Suppressor macrophage treated with lipopolysaccharide for 1 hour (primary cell): ENCODE measurements around the gene GPN2.
A peak's percentile ranks its signal among the peaks of the same experiment; 100 is the strongest.
"Not testable (repeated sequence)": the region's sequence is repeated elsewhere in the genome, so short reads cannot be mapped to it uniquely, and the experiment has no call there.

ENCODE experiments used
- DNase-seq, 3 donors: peaks; one replicate each; pipeline ENCODE4 v3.0.0-alpha.2; 2020 to 2022

The GPN2 gene

GRCh38 chr1:26900815-26901511 lies 10.9 kb upstream of the GPN2 start:
- DNase-seq, result no peak

GRCh38 chr1:26900001-26900814 lies 10.1 kb upstream of the GPN2 start, which contains the start of gene GPATCH3:
Gene GPATCH3, minus strand, starts transcription at chr1:26900467. Its CDS starts 25 bp downstream, at chr1:26900442.
- DNase-seq, result peak; percentile 95 to 98 (median 96)

DNA sequence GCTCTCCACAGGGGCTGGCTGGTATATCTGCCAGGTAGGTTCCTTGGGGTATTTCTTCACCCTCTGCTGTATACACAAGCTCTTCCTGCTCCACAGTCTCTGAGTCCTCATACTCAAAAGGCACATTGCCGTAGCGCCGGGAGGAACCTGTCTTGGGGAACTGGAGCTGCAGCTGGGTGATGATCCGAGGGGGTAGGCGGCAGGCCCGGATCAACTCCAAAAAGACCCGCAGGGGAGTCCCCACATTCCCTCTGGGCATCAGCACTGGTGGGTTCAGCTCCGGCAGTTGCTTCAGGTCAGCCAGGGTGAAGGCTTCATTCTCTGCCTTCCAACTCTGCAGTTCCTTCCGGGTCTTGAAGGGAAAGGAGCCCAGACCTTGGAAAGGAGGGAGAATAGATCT lies 7.3 kb upstream of the GPN2 start:
- DNase-seq, result no peak

DNA sequence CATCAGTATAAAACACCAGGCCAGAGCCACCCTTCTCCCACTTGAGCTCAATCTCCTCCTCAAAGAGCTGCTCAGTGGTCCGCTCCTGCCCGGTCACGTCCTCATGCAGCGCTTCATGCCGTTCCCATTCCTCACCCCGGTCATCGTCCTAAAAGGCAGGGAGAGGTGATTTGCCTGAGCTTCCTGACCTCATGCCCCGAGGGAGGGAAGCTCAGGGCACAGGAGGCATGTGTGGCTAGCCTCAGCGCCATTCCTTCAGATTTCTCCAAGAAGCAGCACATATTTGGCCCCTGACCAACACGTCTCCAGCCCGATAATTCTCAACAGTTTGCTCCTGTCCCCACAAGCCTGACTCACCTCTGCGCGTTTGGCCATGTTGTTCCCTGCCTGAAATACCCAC lies 4.2 kb upstream of the GPN2 start:
- DNase-seq, result no peak

DNA sequence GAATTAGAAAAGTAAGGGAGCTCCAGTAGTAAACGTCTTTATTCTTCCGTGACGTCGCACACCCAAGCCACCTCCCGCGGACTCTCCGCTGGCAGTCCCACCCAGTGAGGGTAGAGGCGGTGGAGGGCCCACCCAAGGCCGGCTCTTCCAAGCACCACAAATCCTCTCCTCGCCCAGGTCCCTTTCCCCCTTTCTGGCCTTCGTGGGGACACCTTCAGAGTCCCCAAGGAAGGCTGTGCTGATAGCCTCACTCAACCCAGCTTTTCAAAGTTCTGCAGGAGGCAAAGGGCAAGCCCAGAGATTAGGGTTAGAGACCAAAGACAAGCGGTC lies 349 bp upstream of the GPN2 start:
- no peak for DNase-seq

DNA sequence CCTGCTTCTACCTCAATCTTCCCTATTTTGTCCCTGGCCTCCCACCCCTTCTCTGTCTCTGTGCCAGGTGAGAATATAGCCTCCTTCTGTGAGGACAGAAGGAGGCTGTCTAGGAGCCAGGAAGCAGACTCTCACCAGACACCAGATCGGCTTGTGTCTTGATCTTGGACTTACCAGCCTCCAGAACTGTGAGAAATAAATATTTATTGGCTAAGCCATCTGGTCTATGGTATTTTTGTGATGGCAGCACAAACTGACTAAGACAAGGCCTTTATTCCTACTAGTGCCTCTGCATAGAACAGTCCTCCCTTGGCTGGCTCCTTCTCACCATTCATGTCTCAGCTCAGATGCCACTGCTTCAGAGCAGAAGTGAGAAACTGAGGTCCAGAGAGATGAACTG lies 1.9 kb downstream of the GPN2 start:
- no peak for DNase-seq

DNA sequence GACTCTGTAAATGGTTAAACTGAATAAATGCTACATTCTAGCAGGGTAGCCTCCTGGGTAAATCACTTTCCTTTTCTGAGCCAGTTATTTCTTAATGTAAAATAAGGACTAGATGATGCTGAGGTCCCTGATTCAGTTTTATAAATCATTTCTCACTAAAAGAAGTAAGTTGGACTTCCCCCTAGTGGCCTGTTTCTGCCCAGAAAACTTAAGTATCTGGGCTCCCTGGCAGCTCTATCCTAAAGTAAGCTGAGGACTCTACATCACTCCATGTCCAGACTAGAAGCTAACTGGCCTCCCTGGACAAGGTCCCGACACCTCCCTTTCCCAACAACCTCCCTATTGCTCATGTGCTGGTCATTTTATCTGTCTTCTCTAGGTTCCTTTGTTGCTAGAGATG lies 3.0 kb downstream of the GPN2 start:
- DNase-seq, result peak; percentile 48 to 53 (median 52)

DNA sequence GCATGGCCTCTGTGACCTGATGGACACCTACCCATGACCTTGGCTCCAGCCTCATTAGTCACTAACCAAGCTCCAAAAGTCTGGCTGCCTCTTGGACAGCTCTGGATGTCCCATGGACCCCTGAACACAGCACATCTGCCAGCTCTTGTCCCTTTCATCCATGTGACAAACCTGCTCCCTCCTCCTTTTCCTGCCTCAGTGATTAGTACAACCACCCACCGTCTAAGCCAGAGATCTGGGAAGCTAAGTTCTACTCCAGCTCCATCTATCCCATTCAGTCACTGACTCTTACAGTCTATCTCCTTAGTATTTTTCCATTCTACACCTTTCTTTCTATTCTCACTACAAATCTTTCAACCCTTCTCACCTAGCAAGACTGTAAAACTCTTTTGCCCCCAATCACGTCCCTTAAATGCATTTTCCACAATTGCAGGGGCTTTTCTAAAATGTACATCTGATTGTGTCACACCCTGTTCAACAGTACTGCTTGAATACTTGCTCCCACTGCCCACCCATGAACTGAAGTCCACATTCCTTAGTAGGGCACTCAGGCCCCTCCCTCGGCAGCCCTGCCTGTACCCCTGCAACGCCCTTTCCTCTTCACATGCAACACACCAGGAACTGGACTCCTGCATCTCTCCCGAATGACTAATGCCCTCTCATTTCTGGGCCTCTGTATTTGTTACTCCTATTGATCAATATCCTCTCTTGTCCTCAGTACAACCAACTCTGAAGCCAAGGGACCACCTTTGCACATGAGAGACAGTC lies 7.2 kb downstream of the GPN2 start:
- DNase-seq, result no peak

- not testable (repeated sequence) for DNase-seq
Observed at GRCh38 chr1:26881611-26882010, 8.5 kb downstream of the GPN2 start.

DNA sequence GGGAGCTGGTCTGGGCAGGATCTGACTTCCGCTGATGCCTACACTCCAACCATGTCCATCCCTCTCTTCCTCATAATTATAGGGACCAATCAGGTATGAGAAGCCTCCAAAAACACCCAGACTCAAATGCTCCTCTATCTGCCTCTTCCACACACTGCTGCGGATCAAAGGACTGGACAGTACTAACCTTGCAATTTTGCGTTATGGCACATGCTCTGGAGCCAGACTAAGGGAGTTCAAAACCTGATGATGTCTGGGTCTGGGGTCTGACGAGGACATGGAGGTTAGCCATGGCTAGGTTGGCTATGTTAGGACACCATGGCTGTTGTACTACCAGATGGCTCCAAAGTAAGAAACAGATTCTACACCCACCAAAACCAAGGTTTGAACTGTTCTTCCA lies 10.3 kb downstream of the GPN2 start:
- no peak for DNase-seq

- no peak for DNase-seq
Observed at GRCh38 chr1:26877326-26877725, 12.8 kb downstream of the GPN2 start.

- DNase-seq, result no peak
Observed at GRCh38 chr1:26874896-26875295, 15.2 kb downstream of the GPN2 start.

DNA sequence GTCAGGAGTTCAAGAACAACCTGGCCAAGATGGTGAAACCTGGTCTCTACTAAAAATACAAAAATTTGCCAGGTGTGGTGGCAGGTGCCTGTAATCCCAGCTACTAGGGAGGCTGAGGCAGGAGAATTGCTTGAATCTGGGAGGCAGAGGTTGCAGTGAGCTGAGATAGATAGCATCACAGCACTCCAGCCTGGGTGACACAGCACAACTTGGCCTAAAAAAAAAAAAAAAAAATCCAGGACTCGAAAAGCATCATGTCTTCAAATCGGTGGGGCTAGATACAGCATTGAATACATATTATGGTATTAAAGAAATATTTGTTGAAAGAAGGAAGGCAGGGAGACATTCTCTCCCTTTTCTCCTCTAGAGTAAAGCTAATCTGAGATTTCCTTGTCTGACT lies 17.0 kb downstream of the GPN2 start:
- not testable (repeated sequence) for DNase-seq

DNA sequence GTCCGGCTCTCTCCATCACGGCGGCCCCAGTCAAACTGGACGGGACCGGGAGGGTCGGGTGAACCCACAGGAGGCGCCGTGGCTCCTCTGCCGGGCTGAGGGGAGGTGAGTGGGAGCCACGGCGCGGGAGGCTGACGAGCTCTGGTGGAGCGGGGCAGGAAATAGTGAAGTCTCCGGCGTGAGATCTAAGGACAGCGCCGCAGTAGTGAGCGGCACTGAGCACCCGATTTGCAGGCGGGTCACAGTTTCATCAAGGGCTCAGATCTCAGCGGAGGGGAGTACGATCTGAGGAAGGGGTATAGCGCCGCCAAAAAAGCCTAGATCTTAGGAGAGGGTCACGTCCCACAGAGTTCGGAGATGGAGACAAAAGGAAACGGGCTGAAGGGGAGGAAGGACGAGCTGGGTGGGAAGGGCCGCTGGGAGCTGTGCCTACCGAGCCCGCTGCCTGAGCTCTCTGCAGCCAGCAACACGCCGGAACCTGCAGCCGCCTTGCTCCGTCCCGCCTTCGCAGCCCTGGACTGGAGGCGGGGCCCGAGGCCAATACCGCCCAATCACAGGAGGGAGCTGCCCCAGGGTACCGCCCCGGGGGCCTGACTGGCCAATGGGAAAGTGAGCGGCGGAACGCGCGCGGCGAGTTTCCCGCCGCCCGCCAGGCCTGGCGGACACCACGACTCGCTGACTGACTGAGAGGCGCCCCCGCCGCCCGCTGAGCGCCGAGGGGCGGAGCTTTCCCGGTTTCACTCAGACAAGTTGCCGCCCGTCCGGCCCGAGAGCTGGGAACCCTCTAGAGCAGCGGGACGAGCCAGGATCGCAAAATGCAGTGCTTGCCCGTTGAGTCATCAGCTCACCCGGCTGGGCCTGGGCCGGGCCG lies 25.2 kb downstream of the GPN2 start:
- peak; percentile 98 to 99 (median 99) for DNase-seq

- no peak for DNase-seq
Observed at GRCh38 chr1:26863685-26864077, 26.4 kb downstream of the GPN2 start.

DNA sequence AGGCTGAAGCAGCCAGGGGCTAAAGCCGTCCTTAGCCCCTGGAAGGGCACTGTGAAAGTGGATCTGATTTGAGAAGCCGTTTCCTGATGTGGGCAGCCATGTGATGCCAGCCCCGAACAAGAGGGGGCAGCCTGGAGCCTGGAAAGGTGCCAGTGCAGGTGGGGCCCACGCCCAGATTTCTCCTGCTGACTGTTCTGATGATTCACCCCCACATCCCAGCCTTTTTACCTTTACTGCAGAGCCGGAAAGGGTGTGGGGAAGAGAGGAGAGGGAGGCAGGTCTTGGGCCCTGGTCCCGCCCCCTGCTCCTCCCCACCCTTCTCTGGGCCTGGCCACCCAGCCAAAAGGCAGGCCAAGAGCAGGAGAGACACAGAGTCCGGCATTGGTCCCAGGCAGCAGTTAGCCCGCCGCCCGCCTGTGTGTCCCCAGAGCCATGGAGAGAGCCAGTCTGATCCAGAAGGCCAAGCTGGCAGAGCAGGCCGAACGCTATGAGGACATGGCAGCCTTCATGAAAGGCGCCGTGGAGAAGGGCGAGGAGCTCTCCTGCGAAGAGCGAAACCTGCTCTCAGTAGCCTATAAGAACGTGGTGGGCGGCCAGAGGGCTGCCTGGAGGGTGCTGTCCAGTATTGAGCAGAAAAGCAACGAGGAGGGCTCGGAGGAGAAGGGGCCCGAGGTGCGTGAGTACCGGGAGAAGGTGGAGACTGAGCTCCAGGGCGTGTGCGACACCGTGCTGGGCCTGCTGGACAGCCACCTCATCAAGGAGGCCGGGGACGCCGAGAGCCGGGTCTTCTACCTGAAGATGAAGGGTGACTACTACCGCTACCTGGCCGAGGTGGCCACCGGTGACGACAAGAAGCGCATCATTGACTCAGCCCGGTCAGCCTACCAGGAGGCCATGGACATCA lies 27.1 kb downstream of the GPN2 start, which contains the start of gene SFN:
Gene SFN (plus strand): TSS at position 369 of the 904 bp plus-strand sequence. CDS start 64 bp downstream, at position 433.
- DNase-seq, result no peak

GRCh38 chr1:26861889-26862378 lies 28.1 kb downstream of the GPN2 start:
- no peak for DNase-seq

- DNase-seq, result no peak
Observed at GRCh38 chr1:26861286-26861701, 28.8 kb downstream of the GPN2 start.

DNA sequence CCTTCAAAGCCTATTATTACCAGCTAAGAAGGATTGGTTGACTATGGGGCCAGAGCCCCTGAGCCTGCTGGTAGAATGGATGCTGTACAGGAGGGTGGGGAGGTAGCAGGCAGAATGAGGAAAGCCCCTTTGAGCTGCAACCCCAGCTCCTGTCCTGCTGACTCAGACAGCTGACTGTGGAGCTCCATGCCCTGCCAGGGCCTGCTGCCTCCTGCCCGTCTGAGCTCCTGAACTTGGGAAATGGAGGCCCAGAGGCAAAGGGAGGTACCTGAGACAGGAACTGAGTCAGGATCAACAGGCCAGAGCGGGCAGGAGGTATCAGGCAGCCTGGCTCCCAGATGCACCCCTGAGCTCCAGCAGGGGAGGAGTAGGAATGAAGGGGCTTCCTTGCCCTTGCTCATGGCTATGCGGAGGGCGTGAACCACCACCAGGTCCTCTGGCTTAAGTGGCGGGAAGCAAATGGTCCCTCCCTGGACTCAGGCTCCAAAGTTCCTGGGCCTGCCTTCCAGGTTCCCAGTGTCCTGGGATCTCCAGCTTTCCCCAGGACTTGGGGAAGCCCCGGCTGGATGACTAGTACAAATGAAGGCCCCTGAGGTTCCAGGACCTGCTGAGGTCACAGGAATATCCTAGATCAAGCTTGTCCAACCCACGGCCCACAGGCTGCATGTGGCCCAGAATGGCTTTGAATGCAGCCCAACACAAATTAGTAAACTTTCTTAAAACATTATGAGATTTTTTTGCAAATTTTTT lies 31.0 kb downstream of the GPN2 start:
- DNase-seq, result peak in 2 of 3 donors; percentile 39 to 50

- no peak for DNase-seq
Observed at GRCh38 chr1:26858160-26858559, 31.9 kb downstream of the GPN2 start.
